GF-D8 (cell line): ENCODE measurements around the gene SMARCA4.
"Not testable (repeated sequence)": the region's sequence is repeated elsewhere in the genome, so short reads cannot be mapped to it uniquely, and the experiment has no call there.

ENCODE experiments used
- DNase-seq: peaks from one replicate; lab custom pipeline; 2025; lab: John Stamatoyannopoulos, UW

SMARCA4 gene

DNA sequence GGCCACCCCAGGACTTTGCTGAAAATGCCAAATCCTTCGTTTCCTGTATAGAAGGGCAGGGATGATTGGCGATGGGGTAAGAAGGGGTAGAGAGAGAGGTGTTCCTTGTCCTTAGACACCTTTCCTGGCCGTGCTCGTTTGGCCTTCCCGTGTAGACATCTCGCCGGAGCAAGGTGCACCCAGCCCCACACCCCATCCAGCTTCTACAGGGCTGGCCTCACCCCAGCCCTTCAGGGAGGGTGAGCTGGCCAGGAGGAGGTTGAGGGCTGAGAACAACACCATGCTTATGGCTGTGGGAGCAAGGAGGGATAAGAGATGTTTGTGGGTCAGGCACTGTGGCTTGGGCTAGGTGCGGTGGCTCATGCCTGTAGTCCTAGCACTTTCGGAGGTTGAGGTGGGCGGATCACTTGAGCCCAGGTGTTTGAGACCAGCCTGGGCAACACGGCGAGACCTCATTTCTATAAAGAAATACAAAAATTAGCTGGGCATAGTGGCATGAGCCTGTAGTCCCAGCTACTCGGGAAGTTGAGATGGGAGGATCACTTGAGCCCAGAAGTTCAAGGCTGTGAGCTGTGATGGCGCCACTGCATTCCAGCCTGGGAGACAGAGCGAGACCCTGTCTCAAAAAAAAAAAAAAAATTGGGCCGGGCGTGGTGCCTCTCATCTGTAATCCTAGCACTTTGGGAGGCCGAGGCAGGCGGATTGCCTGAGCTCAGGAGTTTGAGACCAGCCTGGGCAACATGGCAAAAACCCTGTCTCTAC, 15.5 kb downstream of the SMARCA4 start:
- no peak for DNase-seq

DNA sequence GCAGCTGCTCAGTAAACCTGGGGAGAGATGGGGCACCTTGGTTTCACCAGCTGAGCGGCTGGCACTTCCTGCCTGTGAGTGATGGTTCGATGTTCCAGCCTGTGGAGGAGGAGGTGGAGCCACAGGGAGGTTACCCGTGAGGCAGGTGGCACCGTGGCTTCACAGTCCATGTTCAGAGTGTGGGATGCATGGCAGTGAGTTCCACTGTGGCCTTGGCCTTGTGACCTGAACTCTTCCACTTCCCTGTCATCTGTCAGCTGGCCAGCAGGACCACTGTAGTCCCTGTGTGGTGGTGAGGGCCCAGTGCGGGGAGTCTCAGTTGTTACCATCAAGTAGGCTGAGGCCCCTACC, 16.9 kb downstream of the SMARCA4 start:
- DNase-seq, result no peak

DNA sequence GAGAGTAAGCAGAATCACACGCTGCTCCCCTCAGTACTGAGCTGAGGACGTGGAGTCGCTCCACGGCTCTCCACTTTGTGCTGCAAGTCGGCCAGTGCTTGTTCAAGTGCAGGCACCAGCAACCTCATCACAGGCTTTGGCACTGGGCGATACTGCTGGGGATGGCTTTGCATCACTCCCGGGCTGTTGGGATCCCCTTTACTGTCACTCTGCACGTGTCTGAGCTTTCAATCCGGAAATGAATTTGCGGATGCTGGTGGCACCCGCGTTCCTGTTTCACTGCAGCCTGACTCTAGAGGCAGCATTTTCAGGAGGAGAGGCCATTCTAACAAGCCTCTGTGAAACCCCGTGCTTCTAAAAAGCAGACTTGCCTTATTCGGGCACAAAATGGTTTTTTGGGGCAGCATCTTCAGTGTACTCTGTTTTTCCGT, 19.1 kb downstream of the SMARCA4 start:
- DNase-seq, result peak; percentile 51

DNA sequence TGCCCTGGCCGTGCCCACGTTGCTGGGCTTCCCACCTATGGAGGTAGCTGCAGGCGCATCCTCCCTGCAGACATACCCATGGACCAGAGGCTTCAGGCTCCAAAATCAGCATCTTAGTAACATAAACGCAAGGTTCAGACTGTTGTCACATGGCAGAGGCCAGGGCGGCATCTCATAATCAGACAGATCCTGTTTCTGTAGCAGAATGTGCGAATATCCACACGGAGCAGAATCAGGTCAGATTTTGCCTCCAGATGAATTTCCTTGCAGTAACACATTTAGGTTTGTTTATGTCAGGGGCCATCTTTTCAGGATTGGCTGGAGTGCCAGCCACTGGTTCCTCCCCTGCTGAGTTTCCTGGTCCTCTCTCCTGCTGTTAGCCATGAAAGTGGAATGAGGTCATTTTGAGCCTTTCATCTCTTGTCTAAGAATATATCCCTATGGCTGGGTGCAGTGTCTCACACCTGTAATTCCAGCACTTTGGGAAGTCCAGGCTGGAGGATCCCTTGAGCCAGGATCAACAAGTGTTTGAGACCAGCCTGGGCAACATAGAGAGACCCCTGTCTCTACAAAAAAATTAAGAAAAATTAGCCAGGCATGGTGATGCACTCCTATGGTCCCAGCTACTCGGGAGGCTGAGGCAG, 20.5 kb downstream of the SMARCA4 start:
- DNase-seq, result no peak

DNA sequence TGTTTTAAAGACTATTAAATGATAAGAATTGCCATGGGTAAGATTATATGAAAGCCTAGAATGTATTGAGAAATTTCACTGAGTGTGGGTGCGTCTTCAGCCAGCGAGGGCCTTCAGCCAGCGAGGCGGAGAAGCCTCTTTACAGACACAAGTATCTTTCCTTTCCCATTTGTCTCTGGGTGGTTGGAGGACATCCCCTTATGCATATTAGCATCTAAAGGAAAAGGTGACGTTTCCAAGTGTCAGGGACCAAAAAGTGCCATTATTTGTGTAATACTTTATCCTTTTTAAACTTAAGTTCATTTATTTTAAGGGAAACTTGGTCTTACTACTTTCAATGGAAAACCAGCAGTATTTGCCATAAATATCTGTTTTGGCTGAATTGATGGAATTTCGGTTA, 22.2 kb downstream of the SMARCA4 start:
- no peak for DNase-seq

DNA sequence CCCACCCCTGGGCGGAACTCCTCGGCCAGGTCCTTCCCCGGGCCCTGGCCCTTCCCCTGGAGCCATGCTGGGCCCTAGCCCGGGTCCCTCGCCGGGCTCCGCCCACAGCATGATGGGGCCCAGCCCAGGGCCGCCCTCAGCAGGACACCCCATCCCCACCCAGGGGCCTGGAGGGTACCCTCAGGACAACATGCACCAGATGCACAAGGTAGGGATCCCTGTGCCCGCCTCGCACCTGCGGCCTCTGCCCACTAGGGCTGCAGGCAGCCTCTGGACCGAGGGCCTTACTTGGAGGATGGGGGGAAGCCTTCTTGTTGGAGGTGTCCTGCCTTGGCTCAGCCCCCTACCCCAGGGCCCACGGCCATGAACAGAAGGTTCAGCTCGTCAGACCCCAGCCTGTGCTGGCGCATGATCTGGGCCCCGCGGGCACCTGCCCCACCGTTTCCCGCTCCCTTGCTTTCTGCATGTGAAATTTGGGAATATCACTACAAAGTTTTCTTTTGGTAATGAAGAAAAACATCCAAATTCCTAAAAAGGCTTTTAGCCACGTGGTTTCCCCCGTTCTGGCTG, 23.4 kb downstream of the SMARCA4 start:
- no peak for DNase-seq

DNA sequence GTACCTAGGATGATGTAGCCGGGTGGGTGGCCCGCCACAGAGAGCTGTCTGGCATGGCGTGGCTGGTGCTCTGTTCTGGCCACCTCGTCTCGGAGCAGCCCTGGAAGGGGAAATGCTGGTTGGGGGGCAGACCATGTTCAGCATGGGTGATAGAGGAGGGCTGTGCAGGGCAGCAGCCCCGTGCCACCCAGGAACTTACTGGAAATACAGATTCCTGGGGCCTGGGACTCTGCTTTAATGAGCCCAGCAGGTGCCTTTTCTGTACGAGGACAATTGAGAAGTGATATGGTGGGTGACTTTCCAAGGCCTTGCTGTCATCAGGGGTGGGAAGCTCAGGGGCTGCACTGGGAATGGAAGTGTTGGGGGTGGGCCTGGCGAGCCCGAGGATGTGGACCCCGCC, 24.7 kb downstream of the SMARCA4 start:
- no peak for DNase-seq

DNA sequence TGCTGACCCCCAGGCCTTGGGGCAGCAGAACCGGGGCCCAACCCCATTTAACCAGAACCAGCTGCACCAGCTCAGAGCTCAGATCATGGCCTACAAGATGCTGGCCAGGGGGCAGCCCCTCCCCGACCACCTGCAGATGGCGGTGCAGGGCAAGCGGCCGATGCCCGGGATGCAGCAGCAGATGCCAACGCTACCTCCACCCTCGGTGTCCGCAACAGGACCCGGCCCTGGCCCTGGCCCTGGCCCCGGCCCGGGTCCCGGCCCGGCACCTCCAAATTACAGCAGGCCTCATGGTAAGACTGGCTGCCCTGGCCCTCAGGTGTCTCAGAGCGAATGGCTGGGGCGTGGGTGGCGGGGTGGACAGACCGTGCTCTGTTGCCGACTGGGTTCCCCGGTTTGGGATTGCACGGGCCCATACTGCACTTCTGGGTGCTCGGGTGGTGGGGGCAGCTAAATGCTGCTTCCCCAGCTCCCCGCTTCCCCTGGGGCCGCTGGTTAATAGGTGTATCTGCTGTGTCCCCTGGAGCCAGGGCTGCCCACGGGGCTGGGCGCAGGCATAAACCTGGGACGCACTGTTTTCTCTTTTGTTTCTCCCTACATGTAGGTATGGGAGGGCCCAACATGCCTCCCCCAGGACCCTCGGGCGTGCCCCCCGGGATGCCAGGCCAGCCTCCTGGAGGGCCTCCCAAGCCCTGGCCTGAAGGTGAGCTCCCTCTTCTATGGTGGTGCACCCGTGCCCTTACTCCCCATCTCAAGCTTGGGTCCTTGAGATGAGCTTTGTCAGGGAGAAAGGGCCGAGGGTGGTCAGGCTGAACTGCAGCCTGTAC, 25.7 kb downstream of the SMARCA4 start:
- no peak for DNase-seq

DNA sequence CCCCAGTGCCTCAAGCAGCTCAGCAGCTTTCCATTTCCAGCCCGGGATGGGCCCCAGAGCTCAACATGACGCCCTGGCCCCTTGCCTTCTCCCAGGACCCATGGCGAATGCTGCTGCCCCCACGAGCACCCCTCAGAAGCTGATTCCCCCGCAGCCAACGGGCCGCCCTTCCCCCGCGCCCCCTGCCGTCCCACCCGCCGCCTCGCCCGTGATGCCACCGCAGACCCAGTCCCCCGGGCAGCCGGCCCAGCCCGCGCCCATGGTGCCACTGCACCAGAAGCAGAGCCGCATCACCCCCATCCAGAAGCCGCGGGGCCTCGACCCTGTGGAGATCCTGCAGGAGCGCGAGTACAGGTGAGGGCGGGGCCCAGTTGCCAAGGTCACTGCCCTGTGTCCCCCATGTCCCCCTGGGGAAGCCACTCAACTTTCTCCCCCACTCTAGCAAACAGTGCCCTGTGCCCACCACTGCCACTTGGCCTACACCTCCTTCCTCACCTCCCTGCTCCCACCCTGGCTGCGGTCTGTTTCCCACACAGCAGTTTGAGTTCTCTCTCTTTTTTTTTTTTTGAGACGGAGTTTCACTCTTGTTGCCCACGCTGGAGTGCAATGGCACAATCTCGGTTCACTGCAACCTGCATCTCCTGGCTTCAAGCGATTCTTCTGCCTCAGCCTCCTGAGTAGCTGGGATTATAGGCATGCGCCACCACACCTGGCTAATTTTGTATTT, 26.9 kb downstream of the SMARCA4 start:
- DNase-seq, result no peak

DNA sequence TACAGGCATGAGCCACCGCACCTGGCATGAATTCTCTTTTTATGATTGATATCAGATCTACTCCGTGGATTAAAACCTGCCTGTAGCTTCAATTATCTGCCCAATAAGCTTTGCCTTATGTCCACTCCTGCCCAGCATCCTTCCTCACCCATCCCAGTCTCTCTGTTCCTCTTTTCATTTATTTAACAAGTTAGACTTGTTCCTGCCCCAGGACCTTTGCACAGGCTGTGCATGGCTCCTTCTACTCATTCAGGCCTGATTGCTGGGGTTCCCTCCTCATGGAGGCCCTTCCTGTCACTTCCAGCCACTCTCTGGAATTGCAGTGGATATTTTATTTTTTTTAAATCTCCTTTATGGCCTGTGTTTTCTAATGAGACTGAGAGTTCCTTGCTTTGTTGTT, 27.6 kb downstream of the SMARCA4 start:
- DNase-seq, result no peak

DNA sequence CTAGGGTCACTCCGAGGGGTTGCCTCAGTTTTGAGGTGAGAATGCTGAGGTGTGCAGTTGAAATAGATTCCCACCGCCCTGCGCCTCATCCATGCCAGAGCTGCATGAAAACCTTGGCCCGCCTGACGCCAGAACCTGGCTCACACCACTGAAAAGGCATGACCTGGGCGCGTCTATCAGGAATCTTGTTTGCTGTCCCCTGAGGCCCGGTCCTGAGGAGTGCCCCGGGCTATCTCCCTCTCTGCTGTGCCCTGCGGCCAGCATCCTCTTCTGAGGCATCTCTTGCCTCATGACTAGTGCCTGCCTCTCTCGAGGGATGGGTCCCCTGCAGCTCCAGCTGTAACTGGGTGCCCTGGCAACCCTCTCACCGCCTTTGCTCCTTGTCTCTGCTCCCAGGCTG, 28.1 kb downstream of the SMARCA4 start:
- no peak for DNase-seq

DNA sequence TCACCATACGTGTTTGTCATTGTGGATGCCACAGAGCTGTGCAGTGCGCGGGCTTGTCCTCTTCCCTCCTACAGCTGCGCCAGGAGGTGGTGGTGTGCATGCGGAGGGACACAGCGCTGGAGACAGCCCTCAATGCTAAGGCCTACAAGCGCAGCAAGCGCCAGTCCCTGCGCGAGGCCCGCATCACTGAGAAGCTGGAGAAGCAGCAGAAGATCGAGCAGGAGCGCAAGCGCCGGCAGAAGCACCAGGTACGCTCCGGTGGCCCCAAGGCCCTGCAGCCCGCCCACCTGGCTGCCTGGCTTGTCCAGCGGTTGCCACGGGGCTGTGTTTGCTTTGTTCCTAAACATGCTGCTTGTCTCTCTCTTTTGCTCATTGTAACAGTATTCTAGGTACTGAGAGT, 30.2 kb downstream of the SMARCA4 start:
- DNase-seq, result no peak

DNA sequence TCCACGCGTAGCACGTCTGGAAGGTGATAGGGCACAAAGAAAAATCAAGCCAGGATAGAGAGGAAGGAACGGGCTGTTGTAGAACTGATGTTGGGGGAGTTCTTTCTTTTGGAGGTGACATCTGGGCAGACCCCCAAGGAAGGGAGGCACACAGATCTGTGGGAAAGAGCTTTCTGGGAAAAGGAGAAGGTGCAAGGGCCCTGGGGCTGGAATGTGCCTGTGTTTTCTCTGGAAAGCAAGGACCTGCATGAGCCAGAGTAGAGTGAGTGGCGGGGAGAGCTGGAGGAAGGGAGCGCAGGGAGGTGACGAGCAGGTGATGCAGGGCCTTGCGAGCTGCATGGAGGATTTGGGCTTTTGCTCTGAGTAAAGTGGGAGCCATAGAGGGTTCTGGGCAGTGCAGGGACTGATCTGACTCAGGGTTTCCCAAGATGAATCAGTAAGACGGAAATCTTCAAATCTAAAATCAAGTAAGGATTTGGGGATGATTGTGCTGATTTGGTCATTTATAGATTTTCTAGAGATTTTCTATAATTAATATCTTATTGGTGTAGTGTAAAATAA, 30.8 kb downstream of the SMARCA4 start:
- DNase-seq, result no peak

DNA sequence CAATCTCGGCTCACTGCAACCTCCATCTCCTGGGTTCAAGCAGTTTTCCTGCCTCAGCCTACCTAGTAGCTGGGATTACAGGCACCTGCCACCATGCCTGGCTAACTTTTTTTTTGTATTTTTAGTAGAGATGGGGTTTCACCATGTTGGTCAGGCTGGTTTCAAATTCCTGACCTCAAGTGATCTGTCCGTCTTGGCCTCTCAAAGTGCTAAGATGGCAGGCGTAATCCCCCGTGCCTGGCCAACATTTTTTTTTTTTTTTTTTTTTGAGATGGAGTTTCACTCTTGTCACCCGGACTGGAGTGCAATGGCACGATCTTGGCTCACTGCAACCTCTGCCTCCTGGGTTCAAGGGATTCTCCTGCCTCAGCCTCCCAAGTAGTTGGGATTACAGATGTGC, 31.3 kb downstream of the SMARCA4 start:
- not testable (repeated sequence) for DNase-seq

DNA sequence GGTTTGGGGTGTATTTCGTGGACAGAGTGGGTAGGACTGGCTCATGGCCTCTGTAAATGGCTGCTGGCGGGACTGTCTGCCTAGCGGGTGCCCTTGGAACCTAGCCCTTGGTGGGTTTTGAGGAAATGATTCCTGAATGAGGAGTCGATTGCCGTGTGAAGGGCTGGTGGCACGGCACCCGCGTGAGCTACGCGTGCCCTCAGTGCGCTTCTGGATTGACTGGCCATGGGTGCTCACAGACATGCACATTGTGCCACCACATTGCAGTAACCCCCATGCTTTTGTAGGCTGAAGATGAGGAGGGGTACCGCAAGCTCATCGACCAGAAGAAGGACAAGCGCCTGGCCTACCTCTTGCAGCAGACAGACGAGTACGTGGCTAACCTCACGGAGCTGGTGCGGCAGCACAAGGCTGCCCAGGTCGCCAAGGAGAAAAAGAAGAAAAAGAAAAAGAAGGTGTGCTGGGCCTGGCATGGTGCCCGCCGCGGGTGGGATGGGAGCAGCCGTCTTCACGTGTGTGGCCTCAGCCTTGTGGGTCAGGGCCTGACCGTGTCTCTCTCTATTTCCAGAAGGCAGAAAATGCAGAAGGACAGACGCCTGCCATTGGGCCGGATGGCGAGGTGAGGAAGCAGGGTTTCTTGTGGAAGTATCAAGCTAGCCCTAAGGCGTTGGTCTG, 35.2 kb downstream of the SMARCA4 start:
- no peak for DNase-seq

DNA sequence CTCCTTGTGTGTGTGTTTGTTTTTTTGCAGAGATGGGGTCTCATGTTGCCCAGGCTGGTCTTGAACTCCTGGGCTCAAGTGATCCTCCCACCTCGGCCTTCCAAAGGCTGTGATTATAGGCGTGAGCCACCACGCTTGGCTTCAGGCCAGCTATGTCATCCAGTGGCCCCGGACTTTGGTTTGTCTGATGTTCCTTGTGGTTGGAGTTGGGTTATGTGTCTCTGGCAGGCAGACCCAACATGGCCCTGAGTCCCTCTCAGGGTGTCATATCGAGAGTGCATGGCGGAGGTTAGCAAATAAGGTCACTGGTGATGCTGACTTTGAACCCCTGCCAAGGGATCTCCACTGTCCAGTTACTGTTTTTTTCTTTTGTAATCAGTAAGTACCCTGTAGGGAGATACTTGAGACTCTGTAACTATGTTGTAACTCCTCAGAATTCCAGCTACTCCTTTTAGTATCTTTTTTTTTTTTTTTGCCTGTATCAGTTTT, 37.3 kb downstream of the SMARCA4 start:
- DNase-seq, result no peak

DNA sequence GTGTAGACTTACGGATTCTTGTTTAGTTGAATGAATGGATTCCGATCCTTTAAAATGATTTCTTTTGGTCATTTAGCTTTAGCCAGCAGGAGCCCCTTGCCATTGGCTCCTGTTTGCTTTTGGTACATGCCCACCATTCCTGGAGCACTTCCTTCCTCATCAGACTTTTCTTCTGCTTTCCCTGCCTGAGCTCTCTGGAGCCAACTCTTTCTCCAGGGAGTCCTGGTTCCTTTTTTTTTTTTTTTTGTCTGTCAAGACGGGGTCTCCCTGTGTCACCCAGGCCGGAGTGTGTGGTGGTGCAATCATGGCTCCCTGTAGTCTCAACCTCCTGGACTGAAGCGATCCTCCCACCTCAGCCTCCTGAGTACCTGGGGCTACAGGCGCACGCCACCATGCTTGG, 37.8 kb downstream of the SMARCA4 start:
- no peak for DNase-seq

DNA sequence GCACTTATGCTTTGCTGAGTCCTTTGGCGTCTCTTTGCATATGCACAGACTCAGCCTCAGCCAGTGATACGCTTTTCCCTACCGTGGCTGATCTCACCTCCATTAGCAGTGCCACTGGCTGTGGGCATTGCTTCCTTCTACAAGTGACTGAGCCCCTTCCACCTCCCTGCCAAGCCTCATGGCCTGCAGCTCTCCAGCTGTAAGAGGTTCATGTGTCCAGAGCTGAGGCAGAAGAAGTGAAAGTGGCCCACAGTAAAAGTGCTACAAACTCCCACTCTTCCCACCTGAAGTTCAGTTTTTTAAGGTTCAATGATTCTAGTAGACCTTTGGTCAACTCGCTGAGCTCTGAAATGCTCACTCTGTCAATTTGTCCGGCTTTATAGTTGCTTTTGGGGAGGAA, 44.7 kb downstream of the SMARCA4 start:
- DNase-seq, result no peak

DNA sequence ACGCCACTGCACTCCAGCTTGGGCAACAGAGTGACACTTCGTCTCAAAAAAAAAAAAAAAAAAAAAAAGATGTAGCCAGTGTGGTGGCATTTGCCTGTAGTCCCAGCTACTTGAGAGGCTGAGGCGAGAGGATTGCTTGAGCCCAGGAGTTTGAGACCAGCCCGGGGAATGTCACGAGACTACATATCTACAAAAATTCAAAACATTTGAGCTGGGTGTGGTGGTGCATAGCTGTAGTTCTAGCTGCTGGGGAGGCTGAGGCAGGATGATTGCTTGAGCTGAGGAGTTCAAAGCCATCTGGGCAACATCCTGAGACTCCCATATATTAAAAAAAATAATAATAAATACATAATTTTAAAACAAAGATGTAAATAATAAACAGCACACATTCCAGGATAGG, 46.6 kb downstream of the SMARCA4 start:
- DNase-seq, result no peak

DNA sequence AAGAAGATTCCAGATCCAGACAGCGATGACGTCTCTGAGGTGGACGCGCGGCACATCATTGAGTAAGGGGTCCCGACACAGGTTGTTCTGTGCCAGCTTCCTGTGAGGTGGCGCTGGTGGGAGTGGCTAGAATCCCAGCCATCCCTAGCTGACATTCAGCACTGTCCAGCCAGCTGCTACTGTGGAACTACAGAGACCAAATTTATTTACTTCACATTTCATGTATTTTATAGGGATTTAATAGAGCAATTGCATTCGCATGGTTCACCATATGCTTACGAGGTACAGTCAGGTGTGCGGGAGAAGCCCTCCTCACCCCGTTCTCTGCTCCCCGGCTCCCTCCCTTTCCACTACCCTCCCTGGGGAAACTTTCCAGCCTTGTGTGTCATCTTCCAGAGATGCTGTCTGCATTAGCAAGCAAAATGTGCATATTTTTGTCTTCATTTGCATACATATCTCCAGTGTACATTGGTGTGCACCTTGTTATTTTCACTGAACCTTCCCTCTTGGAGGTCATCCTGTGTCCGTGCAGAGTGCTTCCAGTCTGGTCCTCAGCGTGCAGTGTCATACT, 47.2 kb downstream of the SMARCA4 start:
- DNase-seq, result no peak

DNA sequence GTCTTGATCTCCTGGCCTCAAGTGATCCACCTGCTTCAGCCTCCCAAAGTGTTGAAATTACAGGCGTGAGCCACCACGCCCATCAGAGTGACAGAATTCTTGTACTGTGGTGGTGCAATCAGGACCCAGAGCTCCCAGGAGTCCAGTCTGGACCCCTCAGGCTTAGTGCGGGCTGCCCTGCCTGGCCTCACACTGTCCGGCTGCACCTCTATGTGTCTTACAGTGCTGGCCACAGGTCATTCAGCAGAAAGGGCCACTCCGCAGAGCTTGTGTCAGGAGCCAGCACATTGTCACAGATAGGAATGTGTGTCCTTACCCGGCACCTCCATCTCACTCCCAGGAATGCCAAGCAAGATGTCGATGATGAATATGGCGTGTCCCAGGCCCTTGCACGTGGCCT, 49.2 kb downstream of the SMARCA4 start:
- DNase-seq, result no peak
